Stimulated activated CD4-positive, alpha-beta T cell treated with anti-CD3 and anti-CD28 coated beads, TNF-alpha, amount 100 ng/mL, for 1 hour (primary cell): ENCODE data around the gene POLR3E.
"Not testable (repeated sequence)": the region's sequence is repeated elsewhere in the genome, so short reads cannot be mapped to it uniquely, and the experiment has no call there.

ENCODE experiments used
- DNase-seq, 3 donors: peaks; one replicate each; pipeline ENCODE4 v3.0.0-alpha.2; 2020; ENCODE audit warnings: low read depth in 3 of 3, low spot score in 1 of 3

The POLR3E gene

GRCh38 chr16:22291860-22292318, 5.3 kb upstream of the POLR3E start:
- DNase-seq: no peak

GRCh38 chr16:22292320-22292719, 4.9 kb upstream of the POLR3E start:
- no peak for DNase-seq

GRCh38 chr16:22293137-22294106, 3.8 kb upstream of the POLR3E start:
- DNase-seq: no peak

- DNase-seq: no peak
Observed at GRCh38 chr16:22296225-22297113, 740 bp upstream of the POLR3E start.

- DNase-seq: peak; percentile 37 to 56 (median 38)
Observed at GRCh38 chr16:22297871-22298733, 893 bp downstream of the POLR3E start.

GRCh38 chr16:22299036-22299435, 1.8 kb downstream of the POLR3E start:
- no peak for DNase-seq

- peak in 1 of 3 donors; percentile 9 for DNase-seq
Observed at GRCh38 chr16:22300427-22301071, 3.3 kb downstream of the POLR3E start.

GRCh38 chr16:22301423-22301822, 4.2 kb downstream of the POLR3E start:
- DNase-seq: not testable (repeated sequence)

GRCh38 chr16:22302776-22303363, 5.7 kb downstream of the POLR3E start:
- DNase-seq: no peak

GRCh38 chr16:22304411-22304810, 7.2 kb downstream of the POLR3E start:
- DNase-seq: no peak

- DNase-seq: no peak
Observed at GRCh38 chr16:22306788-22307187, 9.6 kb downstream of the POLR3E start.

- no peak for DNase-seq
Observed at GRCh38 chr16:22307838-22308237, 10.6 kb downstream of the POLR3E start.

- no peak for DNase-seq
Observed at GRCh38 chr16:22308824-22309520, 11.8 kb downstream of the POLR3E start.

GRCh38 chr16:22311520-22311919, 14.3 kb downstream of the POLR3E start:
- DNase-seq: no peak

GRCh38 chr16:22312897-22313781, 15.9 kb downstream of the POLR3E start:
- DNase-seq: no peak

GRCh38 chr16:22313876-22314470, 16.8 kb downstream of the POLR3E start:
- DNase-seq: no peak

- DNase-seq: no peak
Observed at GRCh38 chr16:22314661-22315626, 17.7 kb downstream of the POLR3E start.
